Measurements from ENCODE around the gene UBE2L3. TPM values are rescaled to one million over a fixed set of nuclear protein-coding genes. Genes with fewer than 3 reads are reported as not detected.

UBE2L3 gene
- total and polyA plus RNA-seq, 2 of the 13 experiments (the other 11 are each of a cell fraction or from before 2014, with no cell fraction given) = 30.2 to 58.1 TPM

- TF ChIP-seq ZBTB40 (IDR thresholded peaks at IDR 0.05) (no peak), ZBTB40 (CRISPR knock-in tag; IDR thresholded peaks at IDR 0.05) (peak; percentile 88), UBTF (CRISPR knock-in tag; IDR thresholded peaks at IDR 0.05) (peak; percentile 79), ZZZ3 (CRISPR knock-in tag; IDR thresholded peaks at IDR 0.05; ENCODE audit: borderline replicate concordance) (peak; percentile 77), IKZF4 (CRISPR knock-in tag; IDR thresholded peaks at IDR 0.05; ENCODE audit: borderline replicate concordance, low read depth, not compliant biosample characterization) (peak; percentile 97), ZNF501 (CRISPR knock-in tag; IDR thresholded peaks at IDR 0.05) (peak; percentile 86), ZSCAN29 (CRISPR knock-in tag; conservative IDR thresholded peaks at IDR 0.05) (peak; percentile 86; the same call in 1 of the 2 replicates), GMEB2 (CRISPR knock-in tag; IDR thresholded peaks at IDR 0.05; ENCODE audit: low read depth) (peak; percentile 79), ZBTB38 (CRISPR knock-in tag; IDR thresholded peaks at IDR 0.05) (peak; percentile 98), DDIT3 (CRISPR knock-in tag; IDR thresholded peaks at IDR 0.05) (0 out of 2 replicates have a peak, but pooled peaks have one; percentile 63)
Observed at GRCh38 chr22:21629255-21630149, 62.0 kb downstream of the UBE2L3 start, which contains the start of gene YDJC (continued).
